ENCODE results near the gene GARIN6.

- TF ChIP-seq, protein P1, sequence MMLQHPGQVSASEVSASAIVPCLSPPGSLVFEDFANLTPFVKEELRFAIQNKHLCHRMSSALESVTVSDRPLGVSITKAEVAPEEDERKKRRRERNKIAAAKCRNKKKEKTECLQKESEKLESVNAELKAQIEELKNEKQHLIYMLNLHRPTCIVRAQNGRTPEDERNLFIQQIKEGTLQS (CRISPR knock-in tag; conservative IDR thresholded peaks at IDR 0.05) = no peak
- TF ChIP-seq ZNF512 (CRISPR knock-in tag; IDR thresholded peaks at IDR 0.05; ENCODE audit: borderline replicate concordance) (no peak), USF2 (CRISPR knock-in tag; IDR thresholded peaks at IDR 0.05) (no peak), JUN (CRISPR knock-in tag; IDR thresholded peaks at IDR 0.05) (no peak), ZNF263 (CRISPR knock-in tag; IDR thresholded peaks at IDR 0.05; ENCODE audit: low read depth) (no peak), ESRRA (CRISPR knock-in tag; IDR thresholded peaks at IDR 0.05; ENCODE audit: borderline replicate concordance) (no peak), FOXP1 (CRISPR knock-in tag; IDR thresholded peaks at IDR 0.05; ENCODE audit: borderline replicate concordance) (no peak), TEAD4 (CRISPR knock-in tag; IDR thresholded peaks at IDR 0.05) (no peak), TEAD1 (CRISPR knock-in tag; IDR thresholded peaks at IDR 0.05) (no peak), GABPB1 (CRISPR knock-in tag; IDR thresholded peaks at IDR 0.05) (no peak)
- TF ChIP-seq, protein P2, sequence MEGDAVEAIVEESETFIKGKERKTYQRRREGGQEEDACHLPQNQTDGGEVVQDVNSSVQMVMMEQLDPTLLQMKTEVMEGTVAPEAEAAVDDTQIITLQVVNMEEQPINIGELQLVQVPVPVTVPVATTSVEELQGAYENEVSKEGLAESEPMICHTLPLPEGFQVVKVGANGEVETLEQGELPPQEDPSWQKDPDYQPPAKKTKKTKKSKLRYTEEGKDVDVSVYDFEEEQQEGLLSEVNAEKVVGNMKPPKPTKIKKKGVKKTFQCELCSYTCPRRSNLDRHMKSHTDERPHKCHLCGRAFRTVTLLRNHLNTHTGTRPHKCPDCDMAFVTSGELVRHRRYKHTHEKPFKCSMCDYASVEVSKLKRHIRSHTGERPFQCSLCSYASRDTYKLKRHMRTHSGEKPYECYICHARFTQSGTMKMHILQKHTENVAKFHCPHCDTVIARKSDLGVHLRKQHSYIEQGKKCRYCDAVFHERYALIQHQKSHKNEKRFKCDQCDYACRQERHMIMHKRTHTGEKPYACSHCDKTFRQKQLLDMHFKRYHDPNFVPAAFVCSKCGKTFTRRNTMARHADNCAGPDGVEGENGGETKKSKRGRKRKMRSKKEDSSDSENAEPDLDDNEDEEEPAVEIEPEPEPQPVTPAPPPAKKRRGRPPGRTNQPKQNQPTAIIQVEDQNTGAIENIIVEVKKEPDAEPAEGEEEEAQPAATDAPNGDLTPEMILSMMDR (IDR thresholded peaks at IDR 0.05) = no peak
- TF ChIP-seq, protein P3, sequence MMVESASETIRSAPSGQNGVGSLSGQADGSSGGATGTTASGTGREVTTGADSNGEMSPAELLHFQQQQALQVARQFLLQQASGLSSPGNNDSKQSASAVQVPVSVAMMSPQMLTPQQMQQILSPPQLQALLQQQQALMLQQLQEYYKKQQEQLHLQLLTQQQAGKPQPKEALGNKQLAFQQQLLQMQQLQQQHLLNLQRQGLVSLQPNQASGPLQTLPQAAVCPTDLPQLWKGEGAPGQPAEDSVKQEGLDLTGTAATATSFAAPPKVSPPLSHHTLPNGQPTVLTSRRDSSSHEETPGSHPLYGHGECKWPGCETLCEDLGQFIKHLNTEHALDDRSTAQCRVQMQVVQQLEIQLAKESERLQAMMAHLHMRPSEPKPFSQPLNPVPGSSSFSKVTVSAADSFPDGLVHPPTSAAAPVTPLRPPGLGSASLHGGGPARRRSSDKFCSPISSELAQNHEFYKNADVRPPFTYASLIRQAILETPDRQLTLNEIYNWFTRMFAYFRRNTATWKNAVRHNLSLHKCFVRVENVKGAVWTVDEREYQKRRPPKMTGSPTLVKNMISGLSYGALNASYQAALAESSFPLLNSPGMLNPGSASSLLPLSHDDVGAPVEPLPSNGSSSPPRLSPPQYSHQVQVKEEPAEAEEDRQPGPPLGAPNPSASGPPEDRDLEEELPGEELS (CRISPR knock-in tag; IDR thresholded peaks at IDR 0.05) = no peak
These were observed 36.4 kb upstream of the GARIN6 start for GRCh38 chr12:99611117-99611516.
